Anterior cingulate cortex (tissue), 58 donors: ENCODE measurements around the gene ZNF524.

ENCODE experiments used
- DNase-seq, 58 donors: peaks; one replicate each; lab custom pipeline; 2025; lab: John Stamatoyannopoulos, UW

ZNF524 gene

GRCh38 chr19:55651236-55651635, 51.1 kb downstream of the ZNF524 start:
- no peak for DNase-seq

- peak in 1 of 58 donors; percentile 21 for DNase-seq
Observed at GRCh38 chr19:55652311-55653128, 52.4 kb downstream of the ZNF524 start.
